ENCODE results near the gene FAM3A.
"Not testable (repeated sequence)": the region's sequence is repeated elsewhere in the genome, so short reads cannot be mapped to it uniquely, and the experiment has no call there.

FAM3A gene, protein sequence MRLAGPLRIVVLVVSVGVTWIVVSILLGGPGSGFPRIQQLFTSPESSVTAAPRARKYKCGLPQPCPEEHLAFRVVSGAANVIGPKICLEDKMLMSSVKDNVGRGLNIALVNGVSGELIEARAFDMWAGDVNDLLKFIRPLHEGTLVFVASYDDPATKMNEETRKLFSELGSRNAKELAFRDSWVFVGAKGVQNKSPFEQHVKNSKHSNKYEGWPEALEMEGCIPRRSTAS

DNA sequence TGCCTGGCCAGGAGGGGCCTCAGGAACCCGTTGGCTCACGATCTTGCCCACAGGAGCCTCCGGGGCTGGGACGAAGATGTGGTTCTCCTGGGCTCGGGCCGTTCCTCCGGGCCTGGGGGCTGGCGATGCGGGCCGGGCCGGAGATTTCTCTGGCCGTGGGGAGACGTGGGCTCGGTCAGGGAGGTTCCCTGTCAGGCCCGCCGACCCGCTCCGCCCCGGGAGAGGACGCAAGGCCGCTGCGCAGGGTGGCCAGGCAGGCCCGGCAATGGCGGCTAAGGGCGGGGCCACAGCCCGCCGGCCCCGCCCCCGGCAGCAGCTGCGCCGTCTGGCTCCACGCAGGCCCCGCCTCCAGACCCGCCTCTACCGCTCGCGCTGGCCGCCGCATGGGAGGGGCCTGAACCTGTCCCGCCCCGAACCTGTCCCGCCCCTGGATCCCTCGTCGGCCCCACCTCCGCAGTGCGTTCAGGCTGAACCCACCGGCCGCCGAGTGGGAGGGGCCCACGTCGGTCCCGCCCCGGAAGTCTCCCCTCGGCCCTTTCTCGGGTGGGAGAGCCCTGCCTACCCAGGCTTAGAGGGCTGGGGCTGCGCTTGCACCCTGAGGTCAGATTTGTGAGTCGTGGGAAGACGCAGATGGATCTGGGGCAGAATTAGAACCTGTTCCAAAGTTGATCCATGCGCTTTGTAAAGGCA lies at the start of gene FAM3A:
Gene FAM3A (minus strand): TSS at position 267 of the 690 bp plus-strand sequence. CDS start 460 bp downstream, outside the sequence.
- peak; percentile 73 for DNase-seq (ENCODE audit: low read depth)

DNA sequence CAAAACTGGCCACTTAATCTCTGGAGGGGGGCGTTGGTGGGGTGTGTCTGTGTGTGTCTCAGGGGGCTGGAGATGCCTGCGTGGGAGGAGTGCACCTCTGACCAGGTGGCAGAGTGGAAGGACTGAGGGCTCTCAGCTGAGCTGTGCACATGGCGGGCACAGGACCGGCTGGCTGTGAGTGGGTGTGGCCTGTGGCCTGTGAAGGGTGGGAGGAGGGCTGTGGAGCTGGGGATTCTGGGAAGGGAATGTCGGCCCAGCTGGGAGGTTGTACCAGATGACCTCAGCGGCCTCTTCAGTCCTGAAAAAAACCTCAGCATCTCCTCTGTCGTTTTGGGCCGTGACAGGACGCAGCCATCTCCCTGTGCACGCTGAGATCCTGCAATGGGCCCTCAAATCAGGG lies 46.3 kb upstream of the FAM3A start:
- DNase-seq (ENCODE audit: low read depth), result not testable (repeated sequence)

DNA sequence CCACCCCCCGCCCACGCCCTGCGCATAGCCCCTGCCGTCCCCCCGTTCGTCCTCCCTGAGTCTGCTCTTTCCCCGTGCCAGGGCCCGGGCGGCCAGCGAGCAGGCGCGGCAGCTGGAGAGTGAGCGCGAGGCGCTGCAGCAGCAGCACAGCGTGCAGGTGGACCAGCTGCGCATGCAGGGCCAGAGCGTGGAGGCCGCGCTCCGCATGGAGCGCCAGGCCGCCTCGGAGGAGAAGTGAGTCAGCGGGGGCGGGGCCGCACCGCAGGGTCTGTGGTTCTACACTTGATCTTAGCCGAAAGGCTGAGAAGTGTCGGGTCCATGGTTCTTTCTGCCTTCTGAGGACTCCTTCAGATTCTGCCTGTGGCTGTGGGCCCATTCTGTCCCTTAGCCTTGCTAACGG lies 44.3 kb upstream of the FAM3A start:
- not testable (repeated sequence) for DNase-seq (ENCODE audit: low read depth)

DNA sequence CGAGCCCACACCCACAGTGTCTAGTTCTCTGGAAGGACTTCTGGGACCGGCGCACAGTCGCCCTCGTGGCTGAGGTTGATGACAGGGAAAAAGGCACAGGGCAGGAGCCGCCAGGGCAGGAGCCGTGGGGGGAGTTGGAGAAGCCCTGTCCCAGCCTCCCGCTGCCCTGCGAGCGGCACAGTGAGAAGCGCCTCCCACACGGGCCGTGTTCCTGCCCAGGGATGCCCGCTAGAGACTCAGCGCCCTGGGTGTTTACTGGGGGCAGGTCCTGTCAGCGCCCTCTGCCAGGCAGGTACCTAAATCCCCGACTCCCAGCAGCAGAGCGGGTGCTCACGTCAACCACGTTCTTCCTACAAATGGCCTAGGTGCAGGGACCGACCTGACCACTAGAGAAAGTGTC lies 42.9 kb upstream of the FAM3A start:
- not testable (repeated sequence) for DNase-seq (ENCODE audit: low read depth)

DNA sequence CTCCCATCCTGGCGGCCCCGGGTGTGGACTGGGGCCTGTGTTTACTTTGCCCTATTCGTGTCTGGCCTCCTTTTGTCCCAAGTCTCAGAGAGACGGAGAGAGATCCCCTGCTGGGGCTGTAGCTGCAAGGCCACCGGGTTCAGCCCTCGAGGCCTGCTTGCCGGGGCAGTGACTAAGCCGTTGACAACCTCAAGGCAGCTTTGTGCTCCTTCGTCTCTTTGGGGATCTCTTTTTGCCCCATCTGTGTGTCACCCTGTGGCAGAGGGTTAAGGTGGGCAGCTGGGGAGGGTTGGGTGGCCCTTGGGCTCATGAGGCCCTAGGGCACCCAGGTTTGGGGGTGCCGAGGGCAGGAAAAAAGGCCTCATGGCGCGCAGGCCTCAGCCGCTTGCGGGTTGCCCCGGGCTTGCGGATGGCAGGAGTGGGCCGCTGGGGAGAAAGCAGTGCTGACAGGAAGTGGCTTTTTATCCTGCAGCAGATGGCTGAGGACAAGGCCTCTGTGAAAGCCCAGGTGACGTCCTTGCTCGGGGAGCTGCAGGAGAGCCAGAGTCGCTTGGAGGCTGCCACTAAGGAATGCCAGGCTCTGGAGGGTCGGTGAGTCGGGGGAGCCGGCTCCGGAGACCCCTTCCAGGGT lies 42.1 kb upstream of the FAM3A start:
- not testable (repeated sequence) for DNase-seq (ENCODE audit: low read depth)

DNA sequence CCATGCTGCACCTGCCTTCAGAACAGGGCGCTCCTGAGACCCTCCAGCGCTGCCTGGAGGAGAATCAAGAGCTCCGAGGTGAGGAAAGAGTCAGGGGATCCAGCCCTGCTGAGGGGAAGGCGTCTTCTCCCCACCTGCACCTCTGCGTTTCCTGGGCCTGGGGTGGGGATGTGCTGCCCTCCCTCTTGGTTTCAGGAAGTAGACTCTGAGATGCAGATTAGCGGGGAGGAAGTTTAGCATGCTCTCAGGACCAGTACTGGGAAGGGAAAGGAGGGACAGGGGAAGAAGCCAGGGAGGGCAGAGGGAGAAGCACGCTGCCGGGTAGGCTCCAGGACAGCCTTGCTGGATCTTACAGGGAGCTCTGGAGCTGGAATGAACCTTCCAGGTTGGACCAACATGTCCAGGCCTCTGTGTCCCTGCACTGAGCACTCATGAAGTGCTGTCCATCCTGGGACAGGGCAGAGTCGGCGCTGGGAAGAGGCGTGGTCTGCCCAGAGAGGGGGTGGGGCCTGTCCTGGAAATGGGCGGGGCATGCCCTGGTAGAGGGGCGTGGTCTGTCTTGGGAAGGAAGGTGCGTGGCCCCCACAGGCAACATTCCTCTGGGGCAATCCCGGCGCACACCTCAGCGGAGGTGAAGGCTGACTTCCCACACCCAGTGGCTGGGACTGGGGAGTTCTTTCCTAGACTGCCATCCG lies 36.2 kb upstream of the FAM3A start:
- DNase-seq (ENCODE audit: low read depth), result not testable (repeated sequence)

DNA sequence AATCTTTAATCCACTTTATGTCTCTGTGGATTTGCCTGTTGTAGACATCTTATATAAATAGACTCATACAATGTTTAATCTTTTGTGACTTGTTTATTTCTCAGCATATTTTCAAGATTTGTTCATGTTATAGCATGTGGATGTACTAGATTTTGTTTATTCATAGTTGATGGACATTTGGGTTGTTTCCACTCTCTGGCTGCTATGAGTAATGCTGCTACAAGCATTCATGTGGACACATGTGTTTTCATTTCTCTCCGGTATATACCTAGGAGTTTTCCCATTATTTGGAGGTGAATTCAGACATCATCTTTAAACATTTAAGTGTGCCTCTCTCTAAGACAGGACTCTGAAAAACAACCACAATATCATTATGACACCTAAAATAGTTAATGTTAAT lies 33.7 kb upstream of the FAM3A start:
- DNase-seq (ENCODE audit: low read depth), result no peak

DNA sequence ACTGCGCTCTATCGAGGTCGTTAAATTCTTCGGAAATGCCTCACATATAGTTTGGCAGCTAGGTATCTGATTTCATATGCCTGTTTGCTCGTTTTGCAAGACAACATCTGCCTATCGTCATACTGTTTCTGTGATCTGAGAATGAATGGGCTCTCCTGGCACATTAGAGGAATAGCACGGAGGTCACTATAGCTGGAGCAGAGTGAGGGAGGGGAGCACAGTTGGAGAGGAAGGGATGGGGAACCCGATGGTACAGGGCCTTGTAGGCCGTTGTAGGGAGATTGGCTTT lies 31.9 kb upstream of the FAM3A start:
- no peak for DNase-seq (ENCODE audit: low read depth)

DNA sequence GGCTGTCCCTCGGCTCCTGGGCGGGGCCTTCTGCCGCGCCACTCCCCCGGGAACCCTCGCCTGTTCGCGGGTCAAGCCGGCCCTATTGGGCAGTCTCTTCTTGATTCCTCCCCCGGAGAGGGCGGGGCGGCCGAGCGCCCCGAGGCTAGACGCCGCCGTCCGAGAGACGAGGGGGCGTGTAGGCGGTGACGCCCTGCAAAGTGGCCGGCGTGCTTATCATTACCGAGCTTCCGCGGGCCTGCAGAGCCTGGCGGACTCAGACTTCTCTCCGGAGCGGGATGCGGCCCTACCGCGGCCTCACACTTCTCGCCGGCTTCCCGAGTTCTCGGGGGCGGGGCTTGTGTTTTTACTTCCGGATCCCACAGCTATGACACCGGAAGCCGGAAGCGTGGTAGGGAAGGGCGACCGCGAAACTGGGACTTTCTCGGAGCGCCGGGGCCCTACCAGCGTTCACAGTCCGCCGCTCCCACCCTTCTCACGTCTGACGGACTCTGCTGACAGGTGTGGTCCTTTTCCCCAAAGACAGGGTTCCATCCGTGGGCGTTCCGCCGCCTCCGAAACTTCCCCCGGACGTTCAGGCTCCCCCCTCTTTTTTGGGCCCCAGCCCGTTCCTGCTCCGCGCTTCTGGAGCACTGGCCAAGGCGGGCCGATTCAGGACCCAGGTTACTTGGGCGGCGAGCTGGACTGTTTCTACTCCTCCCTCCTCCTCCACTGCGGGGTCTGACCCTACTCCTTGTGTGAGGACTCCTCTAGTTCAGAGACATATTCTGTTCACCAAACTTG lies 31.4 kb upstream of the FAM3A start, which contains the start of gene IKBKG:
Gene IKBKG (plus strand): TSS at position 376 of the 783 bp plus-strand sequence. CDS start 4,383 bp downstream, outside the sequence.
- DNase-seq (ENCODE audit: low read depth), result peak; percentile 65

DNA sequence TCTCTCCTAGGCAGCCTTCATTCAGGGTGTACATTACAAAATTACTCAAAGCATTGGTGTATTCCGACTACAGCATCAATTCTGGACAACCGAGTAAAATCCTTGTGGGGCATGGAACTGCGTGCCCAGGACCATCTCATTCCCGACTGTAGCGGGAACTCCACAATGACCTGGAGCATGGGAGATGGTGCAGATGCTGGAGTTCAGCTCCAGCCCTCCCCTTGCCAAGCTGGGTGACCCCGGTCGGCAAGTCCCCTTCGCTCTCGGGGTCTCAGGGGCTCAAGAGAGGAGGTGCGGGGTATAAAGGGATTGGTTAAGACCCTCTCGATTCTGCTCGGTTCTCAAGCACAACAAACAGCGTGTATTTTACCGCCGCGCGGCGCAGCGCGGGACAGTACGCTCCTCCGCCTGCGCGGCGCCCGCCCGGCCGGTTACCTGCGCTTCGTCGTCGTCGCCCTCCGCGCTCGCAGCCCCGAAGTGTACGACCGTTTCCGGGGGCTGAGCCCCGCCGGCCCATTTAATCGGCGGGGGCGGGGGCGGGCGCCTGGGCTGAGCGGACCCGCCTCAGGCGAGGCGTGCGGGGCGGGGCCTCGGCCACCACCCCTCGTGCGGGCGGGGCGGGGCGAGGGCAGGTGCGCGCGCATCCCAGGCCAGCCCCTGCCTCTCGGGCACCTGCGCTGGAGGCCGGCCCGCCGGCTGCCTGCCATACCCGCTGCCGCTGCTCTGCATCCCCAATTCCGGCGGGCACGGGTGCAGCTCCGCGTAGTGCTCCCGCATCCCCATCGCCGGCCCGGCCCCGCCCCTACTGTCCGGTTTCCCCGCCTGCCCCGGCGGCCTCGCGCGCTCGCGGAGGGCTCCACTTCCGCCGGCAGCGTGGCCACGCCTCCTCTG lies 30.6 kb upstream of the FAM3A start, which contains the start of gene G6PD:
Gene G6PD (minus strand): TSS at position 493 of the 891 bp plus-strand sequence. CDS start 691 bp downstream, outside the sequence.
- DNase-seq (ENCODE audit: low read depth), result peak; percentile 65

DNA sequence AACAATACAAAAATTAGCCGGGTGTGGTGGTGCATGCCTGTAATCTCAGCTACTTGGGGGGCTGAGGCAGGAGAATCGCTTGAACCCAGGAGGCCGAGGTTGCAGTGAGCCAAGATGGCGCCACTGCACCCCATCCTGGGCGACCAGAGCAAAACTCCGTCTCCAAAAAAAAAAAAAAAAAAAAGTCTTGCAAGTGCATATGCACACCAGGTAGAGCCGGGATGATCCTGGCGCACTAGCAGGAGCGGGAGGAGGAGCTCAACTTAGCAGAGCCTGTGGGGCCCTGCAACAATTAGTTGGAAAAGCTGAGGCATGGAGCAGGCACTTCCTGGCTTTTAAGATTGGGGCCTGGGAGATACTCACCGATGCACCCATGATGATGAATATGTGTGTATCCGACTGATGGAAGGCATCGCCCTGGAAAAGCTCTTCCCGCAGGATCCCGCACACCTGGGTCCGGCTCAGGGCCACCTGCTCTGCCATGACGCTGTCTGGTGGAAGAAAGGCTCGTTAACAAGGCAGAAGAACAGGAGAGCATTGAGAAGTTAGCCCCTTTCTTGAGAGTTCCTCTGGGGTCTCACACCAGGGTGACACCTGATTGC lies 29.7 kb upstream of the FAM3A start:
- no peak for DNase-seq (ENCODE audit: low read depth)

DNA sequence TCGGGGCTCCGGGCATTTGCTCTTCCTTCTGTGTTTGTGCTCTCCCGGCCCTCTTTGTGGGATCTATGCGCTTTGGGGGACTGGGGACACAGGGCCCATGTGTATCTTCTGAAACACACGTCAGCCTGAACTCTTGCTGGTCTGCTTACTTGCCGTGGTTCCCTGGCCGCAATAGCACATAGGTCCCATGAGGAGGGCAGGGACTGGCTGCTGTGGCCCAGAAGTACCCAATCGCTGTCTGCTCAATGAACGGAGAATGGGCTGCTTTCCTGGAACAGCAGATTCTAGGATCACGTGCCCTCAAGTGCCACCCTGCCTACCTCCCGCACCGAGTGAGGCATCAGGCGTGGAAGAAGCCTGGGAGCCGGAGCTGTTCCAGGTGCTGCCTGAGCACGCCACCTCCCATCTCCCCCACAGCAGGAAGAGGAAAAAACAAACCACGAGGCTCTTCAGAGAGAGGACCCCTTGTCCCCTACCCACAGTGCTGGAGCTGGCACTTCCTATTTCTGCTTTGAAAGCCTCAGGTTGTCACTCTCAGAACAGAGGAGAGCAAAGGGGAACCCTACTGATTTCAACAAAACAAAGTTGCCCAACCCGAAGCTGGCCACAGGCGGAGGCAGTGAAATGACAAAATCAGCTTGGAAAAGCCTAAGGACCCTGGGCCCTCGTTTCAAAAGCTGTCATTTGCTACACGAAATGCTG lies 26.8 kb upstream of the FAM3A start:
- no peak for DNase-seq (ENCODE audit: low read depth)

DNA sequence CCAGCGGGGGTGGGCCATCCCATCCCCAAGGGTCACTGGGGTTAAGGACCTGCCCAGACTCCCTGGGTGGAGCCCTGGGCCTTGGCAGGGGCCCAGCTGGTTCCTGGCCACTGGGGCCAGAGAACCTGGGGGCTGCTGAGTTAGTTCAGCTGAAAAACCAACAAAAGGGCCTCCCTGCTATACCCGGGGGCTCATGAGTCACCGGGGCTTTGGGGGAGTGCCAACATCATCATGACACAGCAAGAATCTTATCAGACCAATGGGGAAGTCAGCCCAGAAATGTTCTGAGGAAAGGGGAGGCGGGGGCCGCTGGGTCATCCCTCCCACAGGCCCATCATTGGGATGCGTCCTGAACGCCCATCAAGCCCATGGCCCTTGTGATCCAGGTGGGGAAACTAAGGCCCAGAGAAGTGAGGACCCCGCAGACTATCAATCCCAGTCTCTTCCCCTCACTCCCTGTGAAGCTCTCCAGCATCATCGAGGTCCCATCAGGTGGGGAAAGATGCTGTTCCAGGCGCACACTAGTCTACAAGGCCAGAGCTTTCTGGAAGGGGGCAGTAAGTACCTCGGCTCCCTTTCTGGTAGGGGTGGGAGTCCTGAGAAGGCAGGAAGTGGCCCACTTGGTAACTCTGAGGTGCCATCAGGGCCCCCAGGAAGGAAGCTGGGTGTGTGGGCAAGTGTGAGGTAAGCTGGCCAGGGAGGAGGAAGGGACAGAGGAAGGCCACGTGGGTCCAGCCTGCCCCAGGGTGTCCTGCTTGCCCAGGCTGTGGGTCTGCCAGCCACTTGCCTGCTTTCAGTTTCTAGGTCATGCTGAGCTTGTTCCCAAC lies 26.1 kb upstream of the FAM3A start:
- DNase-seq (ENCODE audit: low read depth), result no peak

DNA sequence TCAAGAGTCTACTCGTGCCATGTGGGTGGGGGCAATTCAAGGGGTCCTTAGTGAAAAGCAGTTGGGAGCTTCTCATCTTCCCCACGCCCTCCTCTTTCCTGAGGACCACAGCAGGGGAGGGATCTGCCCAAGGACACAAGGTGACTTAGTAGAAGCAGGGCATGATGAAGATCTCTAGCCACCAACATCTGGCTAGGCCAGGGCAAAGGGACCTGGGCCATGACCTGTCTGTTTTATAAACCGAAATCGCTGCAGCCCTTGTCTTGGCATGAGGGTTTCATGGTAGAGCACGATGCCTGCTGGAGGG lies 25.5 kb upstream of the FAM3A start:
- no peak for DNase-seq (ENCODE audit: low read depth)

DNA sequence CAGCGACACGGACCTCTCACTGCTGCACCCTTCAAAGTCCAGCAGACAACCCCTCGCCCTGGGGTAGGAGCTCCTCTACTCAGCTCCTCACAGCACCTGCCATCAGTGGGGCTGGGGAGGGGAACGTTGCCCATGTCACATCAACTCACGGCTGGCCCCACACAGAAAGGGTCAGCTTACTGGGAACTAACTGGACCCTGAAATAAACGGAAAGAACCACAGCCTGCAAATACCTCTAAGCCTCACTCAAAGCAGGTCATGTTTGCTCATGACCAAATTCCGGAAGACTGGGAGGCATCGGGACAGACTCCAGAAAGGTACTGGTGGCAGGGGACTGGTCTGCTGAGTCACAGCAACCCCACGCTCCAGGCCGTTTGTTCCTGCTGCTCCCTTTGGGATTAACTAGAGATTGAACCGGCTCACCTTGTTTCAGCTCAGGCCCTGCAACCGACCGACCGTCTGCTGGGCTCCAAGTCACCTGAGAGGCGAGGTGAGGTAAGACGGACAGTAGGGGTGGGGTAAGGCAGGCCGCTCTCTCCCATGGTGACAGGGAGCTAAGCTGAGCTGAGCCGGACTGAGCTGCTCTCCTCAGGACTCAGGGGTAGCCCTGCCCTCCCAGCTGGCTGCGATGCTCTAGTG lies 25.0 kb upstream of the FAM3A start:
- DNase-seq (ENCODE audit: low read depth), result no peak

DNA sequence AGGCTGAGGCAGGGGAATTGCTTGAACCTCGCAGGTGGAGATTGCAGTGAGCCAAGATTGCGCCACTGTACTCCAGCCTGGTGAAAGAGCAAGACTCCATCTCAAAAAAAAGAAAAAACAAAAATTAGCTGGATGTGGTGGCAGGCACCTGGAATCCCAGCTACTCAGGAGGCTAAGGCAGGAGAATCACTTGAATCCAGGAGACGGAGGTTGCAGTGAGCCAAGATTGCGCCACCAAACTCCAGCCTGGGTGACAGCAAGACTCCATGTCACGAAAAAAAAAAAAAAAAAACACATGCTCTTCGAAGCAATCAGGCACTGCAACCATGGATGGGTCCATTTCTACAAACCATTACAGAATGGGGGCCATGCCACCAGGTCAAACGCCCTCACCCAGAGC lies 24.3 kb upstream of the FAM3A start:
- not testable (repeated sequence) for DNase-seq (ENCODE audit: low read depth)

DNA sequence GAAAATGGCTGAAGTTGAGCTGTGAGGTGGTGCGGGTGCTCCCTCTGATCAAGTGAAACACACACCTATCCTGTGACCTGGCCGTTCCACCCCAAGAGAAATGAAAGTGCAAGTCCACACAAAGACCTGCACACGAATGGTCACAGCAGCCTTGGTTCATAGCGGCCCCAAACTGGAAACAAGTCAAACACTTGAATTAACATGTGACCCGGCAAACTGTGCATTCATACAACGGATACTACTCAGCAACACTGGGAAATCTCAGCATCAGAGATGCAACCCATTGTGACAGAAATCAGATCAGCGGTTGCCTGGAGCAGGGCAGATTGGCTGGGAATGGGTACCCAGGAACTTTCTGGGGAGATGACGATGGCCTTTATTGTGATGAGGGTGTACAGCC lies 23.0 kb upstream of the FAM3A start:
- DNase-seq (ENCODE audit: low read depth), result no peak

DNA sequence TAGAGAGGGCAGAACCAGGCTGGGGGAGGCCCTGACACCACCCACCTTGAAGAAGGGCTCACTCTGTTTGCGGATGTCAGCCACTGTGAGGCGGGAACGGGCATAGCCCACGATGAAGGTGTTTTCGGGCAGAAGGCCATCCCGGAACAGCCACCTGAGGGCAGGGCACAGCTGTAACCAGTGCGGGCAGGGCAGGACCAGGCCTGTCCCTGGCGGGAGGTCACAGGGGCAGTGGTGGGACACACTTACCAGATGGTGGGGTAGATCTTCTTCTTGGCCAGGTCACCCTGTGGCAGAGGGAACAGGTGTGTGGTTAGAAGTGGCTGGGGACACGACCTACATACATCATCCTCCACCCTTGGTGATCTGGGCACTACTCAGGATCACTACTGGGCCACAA lies 19.9 kb upstream of the FAM3A start:
- no peak for DNase-seq (ENCODE audit: low read depth)
